DMS153 treated with DMSO at 0.1 percent for 48 hours (cell line): ENCODE measurements around the gene TRAPPC14.
"Not testable (repeated sequence)": the region's sequence is repeated elsewhere in the genome, so short reads cannot be mapped to it uniquely, and the experiment has no call there.

Experiments
- DNase-seq: peaks from one replicate; lab custom pipeline; 2025; ENCODE audit not compliant: unreplicated experiment; lab: John Stamatoyannopoulos, UW

The TRAPPC14 gene

GRCh38 chr7:100158229-100159098 is at the start of gene TRAPPC14:
Gene TRAPPC14, minus strand, starts transcription at chr7:100158723. Its CDS starts 224 bp downstream, at chr7:100158499.
- peak; percentile 62 for DNase-seq

DNA sequence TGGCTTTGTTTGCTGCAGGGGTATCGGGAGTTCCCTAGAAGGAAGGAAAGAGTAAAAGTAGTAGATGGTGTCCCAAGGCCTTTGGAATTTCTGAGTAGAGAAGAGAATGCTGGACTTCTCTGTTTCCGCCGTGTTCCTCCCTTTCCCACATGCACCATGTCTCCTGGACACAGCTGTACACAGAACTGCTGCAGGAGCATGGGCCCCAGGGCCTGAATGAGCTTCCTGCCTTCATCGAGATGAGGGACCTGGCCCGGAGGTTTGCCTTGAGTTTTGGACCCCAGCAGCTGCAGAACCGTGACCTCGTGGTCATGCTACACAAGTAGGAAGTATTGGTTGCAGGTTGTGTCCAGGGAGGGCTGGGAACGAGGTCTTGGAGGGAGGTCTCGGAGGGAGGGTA is 45.9 kb upstream of the TRAPPC14 start:
- no peak for DNase-seq

- no peak for DNase-seq
Measured at GRCh38 chr7:100200693-100201092, 42.2 kb upstream of the TRAPPC14 start.

- no peak for DNase-seq
Measured at GRCh38 chr7:100198266-100198665, 39.7 kb upstream of the TRAPPC14 start.

DNA sequence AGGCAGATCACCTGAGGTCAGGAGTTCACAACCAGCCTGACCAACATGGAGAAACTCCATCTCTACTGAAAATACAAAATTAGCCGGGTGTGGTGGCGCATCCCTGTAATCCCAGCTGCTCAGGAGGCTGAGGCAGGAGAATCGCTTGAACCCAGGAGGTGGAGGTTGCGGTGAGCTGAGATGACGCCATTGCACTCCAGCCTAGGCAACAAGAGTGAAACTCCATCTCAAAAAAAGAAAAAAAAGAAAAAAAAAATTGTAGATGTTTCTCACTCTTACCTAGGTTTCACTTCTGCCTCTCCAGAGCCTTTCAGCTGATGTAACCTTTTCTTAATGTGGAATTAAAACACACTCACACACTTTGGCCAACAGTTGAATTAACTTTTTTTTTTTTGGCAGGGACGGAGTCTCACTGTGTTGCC is 37.4 kb upstream of the TRAPPC14 start:
- not testable (repeated sequence) for DNase-seq

GRCh38 chr7:100195222-100195621 is 36.7 kb upstream of the TRAPPC14 start:
- no peak for DNase-seq

- DNase-seq: no peak
Measured at GRCh38 chr7:100192969-100193368, 34.4 kb upstream of the TRAPPC14 start.

- not testable (repeated sequence) for DNase-seq
Measured at GRCh38 chr7:100192281-100192862, 33.8 kb upstream of the TRAPPC14 start.

DNA sequence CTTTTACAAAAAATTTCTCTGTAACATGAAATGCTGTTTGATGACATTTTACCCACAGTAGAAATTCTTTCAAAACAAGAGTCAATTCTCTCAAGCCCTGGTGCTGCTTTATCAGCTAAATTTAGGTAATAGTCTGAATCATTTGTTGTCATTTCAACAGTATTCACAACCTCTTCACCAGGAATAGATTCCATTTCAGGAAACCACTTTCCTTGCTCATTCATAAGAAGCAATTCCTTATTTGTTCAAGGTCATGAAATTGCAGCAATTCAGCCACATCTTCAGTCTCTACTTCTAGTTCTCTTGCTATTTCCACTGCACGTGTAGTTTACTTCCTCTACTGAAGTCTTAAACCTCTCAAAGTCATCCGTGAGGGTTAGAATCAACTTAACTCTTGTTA is 33.3 kb upstream of the TRAPPC14 start:
- DNase-seq: no peak

- no peak for DNase-seq
Measured at GRCh38 chr7:100190048-100190711, 31.7 kb upstream of the TRAPPC14 start.

DNA sequence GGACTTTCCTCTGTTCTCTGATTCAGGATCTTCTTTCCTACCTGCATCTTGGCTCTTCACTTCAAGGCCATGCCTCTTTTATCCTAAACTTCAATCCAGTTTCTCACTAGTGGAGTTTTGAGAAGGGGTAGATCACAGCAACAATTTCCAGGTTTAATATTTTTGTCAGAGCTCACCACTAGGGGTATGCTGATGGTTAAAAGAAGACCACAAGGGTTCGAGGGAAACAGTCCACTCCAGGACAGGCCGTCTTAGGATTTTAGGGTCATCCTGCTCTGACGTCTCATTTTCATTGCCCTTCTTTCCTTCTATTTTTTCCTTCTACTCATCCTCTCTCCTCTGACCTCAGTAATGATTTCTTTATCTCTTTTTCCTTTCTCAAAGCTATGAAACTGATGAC is 30.5 kb upstream of the TRAPPC14 start:
- no peak for DNase-seq

DNA sequence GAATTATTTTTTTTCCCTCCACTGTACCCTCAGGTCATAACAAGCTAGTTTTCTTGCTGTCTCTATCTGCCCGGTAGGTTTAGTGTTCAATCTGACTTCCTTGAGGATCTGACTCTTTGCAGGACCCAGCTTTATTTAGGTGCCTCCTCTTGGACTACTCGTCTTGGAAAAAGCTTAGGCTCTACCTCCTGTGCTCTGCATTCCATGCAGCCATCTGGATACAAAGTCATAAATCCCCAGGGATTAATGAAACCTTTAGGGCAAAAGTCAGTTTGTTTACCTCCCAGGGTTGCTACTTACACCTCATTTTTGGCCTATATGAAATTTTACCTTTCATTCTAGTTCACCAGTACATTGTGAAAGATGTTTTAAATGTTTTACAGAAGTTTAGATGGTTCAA is 27.2 kb upstream of the TRAPPC14 start:
- no peak for DNase-seq

DNA sequence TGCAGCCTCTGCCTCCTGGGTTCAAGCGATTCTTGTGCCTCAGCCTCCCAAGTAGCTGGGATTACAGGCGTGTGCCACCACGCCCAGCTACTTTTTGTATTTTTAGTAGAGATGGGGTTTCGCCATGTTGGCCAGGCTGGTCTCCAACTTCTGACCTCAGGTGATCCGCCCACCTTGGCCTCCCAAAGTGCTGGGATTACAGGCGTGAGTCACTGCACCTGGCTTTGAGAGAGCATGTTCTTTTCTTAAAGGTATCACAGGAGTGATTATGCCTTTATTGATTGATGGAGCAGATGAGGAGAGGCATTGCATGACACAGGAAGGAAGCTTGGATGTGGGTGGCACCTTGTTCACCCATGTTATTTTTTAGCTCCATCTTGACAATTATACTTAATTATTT is 24.6 kb upstream of the TRAPPC14 start:
- DNase-seq: not testable (repeated sequence)

- not testable (repeated sequence) for DNase-seq
Measured at GRCh38 chr7:100182616-100183015, 24.1 kb upstream of the TRAPPC14 start.

- not testable (repeated sequence) for DNase-seq
Measured at GRCh38 chr7:100180084-100180483, 21.6 kb upstream of the TRAPPC14 start.

- peak; percentile 95 for DNase-seq
Measured at GRCh38 chr7:100177045-100178001, 18.8 kb upstream of the TRAPPC14 start, which contains the start of the genes GPC2 and STAG3. Gene GPC2, minus strand, starts transcription at chr7:100177381. Its CDS starts 182 bp downstream, at chr7:100177199. Gene STAG3, plus strand, starts transcription at chr7:100177918. Its CDS starts 2,639 bp downstream, at chr7:100180557.

GRCh38 chr7:100176096-100177044 is 17.8 kb upstream of the TRAPPC14 start:
- DNase-seq: no peak

- DNase-seq: no peak
Measured at GRCh38 chr7:100175296-100175935, 16.9 kb upstream of the TRAPPC14 start.

- DNase-seq: no peak
Measured at GRCh38 chr7:100174582-100174981, 16.1 kb upstream of the TRAPPC14 start.
